GM18909 (cell line): ENCODE measurements around the gene DHX34.
"Not testable (repeated sequence)": the region's sequence is repeated elsewhere in the genome, so short reads cannot be mapped to it uniquely, and the experiment has no call there.

ENCODE experiments used
- ATAC-seq: cut with Tn5 transposase; IDR thresholded peaks from one replicate; pipeline ENCODE4 v1.9.1; 2021; ENCODE audit warnings: mild to moderate bottlenecking; ENCODE audit not compliant: unreplicated experiment, poor library complexity

The DHX34 gene

GRCh38 chr19:47383890-47384289, 34.8 kb downstream of the DHX34 start:
- ATAC-seq, result not testable (repeated sequence)

DNA sequence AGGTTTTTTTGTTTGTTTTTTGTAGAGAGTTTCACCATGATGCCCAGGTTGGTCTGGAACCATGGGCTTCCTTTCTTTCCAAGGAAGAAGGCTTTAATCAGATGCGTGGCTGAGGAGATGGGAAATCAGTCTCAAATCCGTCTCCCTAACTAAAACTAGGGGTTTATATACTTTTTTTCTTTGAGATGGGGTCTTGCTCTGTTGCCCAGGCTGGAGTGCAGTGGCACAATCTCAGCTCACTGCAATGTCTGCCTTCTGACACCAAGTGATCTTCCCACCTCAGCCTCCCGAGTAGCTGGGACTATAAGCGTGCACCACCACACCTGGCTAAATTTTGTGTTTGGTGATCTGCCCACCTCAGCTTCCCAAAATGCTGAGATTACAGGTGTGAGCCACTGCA, 35.4 kb downstream of the DHX34 start:
- ATAC-seq, result not testable (repeated sequence)

- ATAC-seq, result not testable (repeated sequence)
Observed at GRCh38 chr19:47386582-47386981, 37.5 kb downstream of the DHX34 start.

DNA sequence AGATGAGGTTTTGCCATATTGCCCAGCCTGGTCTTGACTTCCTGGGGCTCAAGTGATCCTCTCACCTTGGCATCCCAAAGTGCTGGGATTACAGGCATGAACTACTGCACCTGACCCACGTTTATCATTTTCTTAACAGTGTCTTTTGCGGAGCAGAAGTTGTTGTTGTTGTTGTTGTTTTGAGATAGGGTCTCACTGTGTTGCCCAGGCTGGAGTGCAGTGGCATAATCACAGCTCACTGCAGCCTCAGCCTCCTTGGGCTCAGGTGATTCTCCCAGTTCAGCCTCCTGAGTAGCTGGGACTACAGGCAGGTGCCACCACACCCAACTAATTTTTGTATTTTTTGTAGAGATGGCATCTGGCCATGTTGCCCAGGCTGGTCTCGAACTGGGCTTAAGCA, 38.5 kb downstream of the DHX34 start:
- not testable (repeated sequence) for ATAC-seq

DNA sequence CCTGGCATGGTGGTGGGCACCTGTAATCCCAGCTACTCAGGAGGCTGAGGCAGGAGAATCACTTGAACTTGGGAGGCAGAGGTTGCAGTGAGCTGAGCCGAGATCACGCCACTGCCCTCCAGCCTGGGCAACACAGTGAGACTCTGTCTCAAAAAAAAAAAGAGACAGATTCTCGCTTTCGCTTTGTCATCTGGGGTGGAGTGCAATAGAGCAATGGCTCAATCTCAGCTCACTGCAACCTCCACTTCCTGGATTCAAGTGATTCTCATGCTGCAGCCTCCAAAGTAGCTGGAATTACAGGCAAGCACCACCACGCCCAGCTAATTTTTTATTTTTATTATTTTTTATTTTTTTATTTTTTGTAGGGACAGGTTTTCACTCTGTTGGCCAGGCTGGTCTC, 39.6 kb downstream of the DHX34 start:
- not testable (repeated sequence) for ATAC-seq

DNA sequence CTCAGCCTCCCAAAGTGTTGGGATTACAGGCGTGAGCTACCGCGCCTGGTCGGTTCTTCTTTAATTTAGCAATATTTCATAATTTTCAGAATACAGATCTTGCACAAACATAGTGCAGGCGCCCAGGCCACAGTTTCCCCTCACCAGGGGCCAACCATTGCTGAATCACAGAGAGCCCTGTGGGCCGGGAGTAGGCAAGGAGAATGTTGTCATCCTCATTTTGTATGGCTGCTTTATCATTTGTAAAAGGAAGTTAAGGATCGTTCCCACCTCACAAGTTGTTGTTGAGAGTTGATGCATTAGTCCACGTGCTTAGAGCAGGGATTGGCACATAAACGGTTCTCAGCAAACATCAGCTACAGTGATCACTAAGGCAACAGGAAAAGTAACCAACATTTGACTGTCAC, 40.0 kb downstream of the DHX34 start:
- ATAC-seq, result no peak

DNA sequence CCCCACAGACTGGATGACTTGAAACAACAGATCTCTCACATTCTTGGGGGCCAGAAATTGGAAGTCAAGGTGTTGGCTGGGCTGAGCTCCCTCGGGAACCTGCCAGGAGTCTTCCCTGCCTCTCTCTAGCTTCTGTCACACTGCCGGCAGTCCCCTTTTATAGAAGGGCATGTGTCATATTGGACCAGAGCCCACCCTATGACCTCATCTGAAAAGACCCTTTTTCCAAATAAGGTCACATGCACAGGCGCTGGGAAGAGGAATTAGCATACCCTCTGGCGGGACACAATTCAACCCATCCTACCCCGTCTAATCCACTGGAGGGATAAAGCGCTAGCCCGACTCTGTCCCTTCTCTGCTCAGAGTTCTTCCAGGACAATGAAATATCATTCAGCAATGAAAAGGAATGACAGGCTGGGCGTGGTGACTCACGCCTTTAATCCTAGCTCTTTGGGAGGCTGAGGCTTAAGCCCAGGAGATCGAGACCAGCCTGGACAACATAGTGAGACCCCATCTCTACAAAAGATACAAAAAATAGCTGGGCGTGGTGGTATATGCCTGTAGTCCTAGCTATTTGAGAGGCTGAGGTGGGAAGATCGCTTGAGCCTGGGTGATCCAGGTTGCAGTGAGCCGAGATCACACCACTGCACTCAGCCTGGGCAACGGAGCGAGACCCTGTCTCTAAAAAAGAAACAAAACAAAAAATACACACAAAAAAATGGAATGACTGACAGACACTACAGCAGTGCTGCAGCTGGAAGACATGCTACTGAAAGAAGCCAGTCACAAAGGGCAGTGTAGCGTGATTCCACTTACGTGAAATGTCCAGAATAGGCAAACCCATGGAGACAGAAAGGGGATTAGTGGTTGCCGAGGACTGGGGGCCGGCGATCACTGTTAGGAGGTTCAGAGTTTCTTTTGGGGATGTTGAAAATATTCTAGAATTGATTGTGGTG, 41.7 kb downstream of the DHX34 start:
- no peak for ATAC-seq

- no peak for ATAC-seq
Observed at GRCh38 chr19:47391510-47392223, 42.6 kb downstream of the DHX34 start.

DNA sequence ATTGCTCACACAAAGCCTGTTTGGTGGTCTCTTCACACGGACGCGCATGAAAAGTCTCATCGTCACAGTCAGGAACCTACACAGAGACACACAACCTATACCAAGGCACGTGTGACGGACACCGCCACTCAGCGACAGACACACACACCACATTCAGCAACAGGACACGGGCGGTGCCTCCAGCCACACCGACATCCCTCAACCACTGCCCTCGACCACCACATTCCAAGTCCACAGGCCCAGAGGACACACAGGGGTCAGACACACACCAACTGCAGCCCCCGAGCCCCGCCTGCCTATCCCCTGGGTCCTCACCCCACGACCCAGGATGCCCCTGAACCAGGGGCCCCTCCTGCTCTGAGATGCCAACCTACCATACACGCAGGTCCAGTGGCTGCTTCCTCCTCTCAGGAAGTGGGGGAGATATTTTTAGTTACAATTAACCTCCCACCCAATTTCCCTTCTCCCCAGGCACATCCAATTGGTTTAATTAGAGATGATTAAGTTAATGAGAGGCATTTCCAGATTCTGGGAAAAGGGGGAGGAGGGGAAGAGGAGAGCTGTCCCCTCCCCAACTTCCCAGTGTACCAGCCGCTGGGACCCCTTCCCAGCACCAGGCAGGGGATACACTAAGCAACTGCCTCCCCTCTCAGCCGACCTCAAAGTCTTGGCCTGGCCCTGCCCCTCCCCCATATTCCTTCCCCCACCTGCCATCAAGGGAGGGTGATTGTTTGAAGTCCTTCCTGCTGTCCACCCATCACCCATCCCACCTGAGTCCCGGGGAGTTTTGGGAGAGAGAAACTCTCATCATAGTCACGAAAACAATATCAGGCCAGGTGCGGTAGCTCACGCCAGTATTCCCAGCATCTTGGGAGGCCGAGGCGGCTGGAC, 49.8 kb downstream of the DHX34 start:
- no peak for ATAC-seq

DNA sequence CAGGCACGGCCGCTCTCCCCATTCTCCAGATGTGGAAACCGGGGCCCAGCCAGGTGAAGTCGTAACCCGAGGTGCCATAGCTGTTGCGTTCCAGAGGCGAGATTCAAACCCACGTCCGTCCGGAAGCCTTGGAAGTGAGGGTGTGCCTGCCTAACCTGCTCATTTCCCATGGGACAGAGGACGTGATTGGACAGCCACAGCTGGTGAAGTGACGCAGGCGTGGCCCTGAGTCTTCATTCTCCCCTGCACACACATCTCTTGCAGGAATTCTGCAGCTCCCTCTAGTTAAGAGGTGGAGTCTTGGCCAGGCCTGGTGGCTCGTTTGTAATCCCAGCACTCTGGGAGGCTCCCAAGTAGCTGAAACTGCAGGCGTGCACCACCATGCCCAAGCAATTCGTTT, 53.4 kb downstream of the DHX34 start:
- ATAC-seq, result no peak

DNA sequence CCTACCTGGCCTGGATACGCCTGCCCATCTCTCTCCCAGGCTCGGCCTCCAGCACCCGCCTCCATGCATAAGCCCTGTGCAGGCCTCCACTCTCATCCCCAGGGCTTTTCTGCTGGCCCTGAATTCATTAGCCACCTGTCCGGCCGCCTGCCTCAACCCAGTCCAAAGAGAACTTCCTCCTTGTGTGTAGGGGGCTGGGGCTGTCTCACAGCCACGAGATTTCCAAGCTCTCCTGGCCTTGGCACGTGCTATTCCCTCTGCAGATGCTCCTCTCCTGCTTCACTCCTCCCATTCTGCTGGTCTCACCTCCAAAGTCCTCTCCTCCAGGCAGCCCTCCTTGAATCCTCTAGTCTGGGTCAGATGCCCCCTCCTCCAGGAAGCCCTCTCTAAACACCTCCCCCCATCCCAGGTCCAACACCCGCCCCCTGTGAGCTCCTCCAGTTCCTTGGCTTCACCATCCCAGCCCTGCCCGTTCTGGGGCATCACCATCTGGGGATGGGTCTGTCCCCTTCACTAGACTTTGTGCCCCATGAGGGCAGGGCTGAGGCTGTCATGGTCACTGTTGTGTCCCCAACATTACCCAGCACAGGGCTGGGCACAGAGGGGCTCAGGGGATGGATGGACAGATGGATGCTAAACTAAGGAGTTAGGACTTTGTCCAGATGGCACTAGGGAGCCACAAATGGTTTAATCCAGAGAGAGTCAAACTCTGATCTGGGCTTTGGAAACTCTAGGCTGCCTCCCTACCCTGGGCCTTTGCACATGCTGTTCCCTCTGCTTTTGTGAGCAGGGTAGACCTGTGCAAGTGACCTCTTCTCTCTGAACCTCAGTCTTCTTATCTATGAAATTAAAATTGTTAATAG, 55.5 kb downstream of the DHX34 start:
- ATAC-seq, result no peak

GRCh38 chr19:47405197-47405550, 56.1 kb downstream of the DHX34 start:
- no peak for ATAC-seq

- ATAC-seq, result no peak
Observed at GRCh38 chr19:47405854-47406417, 56.8 kb downstream of the DHX34 start.

DNA sequence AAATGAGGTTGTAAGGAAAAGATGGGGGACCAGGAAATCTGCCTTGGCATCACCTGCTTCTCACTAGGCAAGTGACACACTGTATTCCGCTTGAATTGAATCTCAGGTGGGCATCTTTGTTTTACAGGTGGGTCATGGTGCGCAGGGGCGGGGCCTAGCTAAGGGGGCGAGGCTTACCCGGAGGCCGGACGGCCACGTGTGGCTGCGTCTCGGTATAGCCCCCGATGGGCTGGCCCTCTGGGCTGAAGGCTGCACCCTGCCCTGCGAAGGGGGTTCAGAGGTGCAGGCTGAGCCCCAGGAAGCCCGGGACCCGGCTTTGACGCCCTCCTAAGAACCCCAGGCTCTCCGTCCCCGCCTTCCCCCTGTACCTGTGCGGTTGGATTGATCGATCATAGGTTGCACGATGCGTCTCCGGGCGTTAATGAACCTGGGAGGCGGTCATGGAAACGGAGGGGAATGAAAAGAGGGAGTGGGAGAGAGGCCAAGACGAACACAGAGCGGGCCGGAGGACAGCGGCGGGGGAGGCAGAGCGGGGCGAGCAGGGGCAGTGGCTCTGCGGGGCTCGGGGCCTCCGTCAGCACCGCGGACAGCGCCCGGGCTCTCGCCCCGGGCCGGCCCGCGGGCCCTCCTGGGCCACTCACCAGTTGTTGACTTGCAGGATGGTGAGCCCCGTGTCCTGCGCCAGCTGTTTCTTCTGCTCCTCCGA, 57.7 kb downstream of the DHX34 start:
- no peak for ATAC-seq

DNA sequence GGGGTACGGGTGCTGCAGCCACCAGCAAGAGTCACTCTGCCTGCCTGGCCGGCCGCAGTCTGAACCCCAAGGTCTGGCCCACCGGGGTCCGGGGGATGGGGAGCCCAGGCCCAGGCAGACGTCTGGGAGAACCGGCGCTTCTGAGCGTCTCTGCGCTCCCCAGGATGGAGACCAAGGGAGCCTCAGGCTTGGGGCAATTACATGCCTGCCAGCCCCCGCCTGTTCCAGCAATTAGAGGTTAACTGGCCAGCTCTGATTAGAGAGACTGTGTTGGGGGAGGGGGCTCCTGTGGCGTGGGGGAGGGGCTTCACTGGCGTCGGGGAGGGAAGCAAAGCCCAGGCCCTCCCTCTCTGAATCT, 58.3 kb downstream of the DHX34 start:
- no peak for ATAC-seq

GRCh38 chr19:47408156-47408938, 59.2 kb downstream of the DHX34 start:
- ATAC-seq, result no peak

- ATAC-seq, result no peak
Observed at GRCh38 chr19:47411101-47411500, 62.0 kb downstream of the DHX34 start.

GRCh38 chr19:47411696-47412095, 62.6 kb downstream of the DHX34 start:
- not testable (repeated sequence) for ATAC-seq
